Measurements from ENCODE around the gene C16orf46. TPM values are rescaled to one million over a fixed set of nuclear protein-coding genes. Genes with fewer than 3 reads are reported as not detected.

The C16orf46 gene
- total and polyA plus RNA-seq, 2 donors (not counting 3 experiments of a cell fraction or from before 2014, with no cell fraction given) = 0.26 TPM; not detected in 1

GRCh38 chr16:81036751-81037350 is 40.2 kb downstream of the C16orf46 start:
- no peaks in the 10 kb centered on the region for H3K27me3 ChIP-seq (ENCODE audit: control insufficient read depth in 2 of 2, insufficient read depth in 2 of 2, low read length in 2 of 2)

More at GRCh38 chr16:81036751-81037350, 40.2 kb downstream of the C16orf46 start:
- peak overlapping the region; percentile 61 to 69 (median 69) for H3K4me3 ChIP-seq (replicated peaks in 1 of 3; ENCODE audit: insufficient read depth in 1 of 3, low read depth in 1 of 3, low read length in 3 of 3)
- intact Hi-C loops (cut with micrococcal nuclease) (loop anchor here (1.0 to 5.0 kb wide), 2 partner anchors 59 to 160 kb away; partner anchors contain the start of gene GCSH), dilution Hi-C loops (cut with MboI; ENCODE audit: extremely low pct_ligation_motif_present, low sequenced_read_pairs) (no loop called here)
- H4K20me1 ChIP-seq (replicated peaks; ENCODE audit: control insufficient read depth, extremely low read depth, insufficient read depth, low read length) = no peaks in the 10 kb centered on the region
- peaks cover 0 to 9% of the 10 kb centered on the region in 2 experiments for H3K36me3 ChIP-seq (ENCODE audit: control insufficient read depth in 2 of 2, extremely low read depth in 1 of 2, insufficient read depth in 2 of 2, low read length in 2 of 2)
- FAIRE-seq = peak; percentile 77
- CTCF ChIA-PET = interaction anchor here (0.8 to 5.3 kb wide), 18 partner anchors 9 to 704 kb away, joined by 3 to 36 read pairs (median 6); partner anchors contain the start of gene C16orf46
- peaks cover 11% of the 10 kb centered on the region for H3K4me1 ChIP-seq (ENCODE audit: control insufficient read depth, extremely low read depth, insufficient read depth, low read length)
- H3K9me1 ChIP-seq (replicated peaks; ENCODE audit: control insufficient read depth, extremely low read depth, insufficient read depth, low read length) = no peaks in the 10 kb centered on the region
- TF ChIP-seq FOS (IDR thresholded peaks at IDR 0.05; ENCODE audit: borderline replicate concordance, insufficient read depth, low read length) (no peak), POLR2AphosphoS5 (IDR thresholded peaks at IDR 0.05; ENCODE audit: insufficient read depth, low read depth, low read length) (no peak), CTCF (IDR thresholded peaks at IDR 0.05; ENCODE audit: extremely low read depth in 1 of 2, insufficient read depth in 1 of 2, low read depth in 1 of 2, low read length in 2 of 2) (no peak), EZH2 (IDR thresholded peaks at IDR 0.05; ENCODE audit: borderline replicate concordance, low read depth, low read length, severe bottlenecking) (no peak), JUN (IDR thresholded peaks at IDR 0.05; ENCODE audit: borderline replicate concordance, insufficient read depth, insufficient read length, low read depth) (no peak), GATA2 (IDR thresholded peaks at IDR 0.05; ENCODE audit: insufficient read depth, insufficient read length, low read depth, low read length) (no peak), MAX (IDR thresholded peaks at IDR 0.05; ENCODE audit: insufficient read depth, insufficient read length) (no peak), MYC (IDR thresholded peaks at IDR 0.05; ENCODE audit: low read depth, low read length) (no peak), POLR2A (IDR thresholded peaks at IDR 0.05; ENCODE audit: low read depth, low read length) (no peak)
- no peak overlapping the region for H2AFZ ChIP-seq (ENCODE audit: low read depth, low read length)
- H3K4me2 ChIP-seq (ENCODE audit: insufficient read depth, low read length) = peak overlapping the region; percentile 81
- peak; percentile 23 for DNase-seq (ENCODE audit: low read depth, low spot score)
- peak overlapping the region; percentile 84 for H3K9ac ChIP-seq (replicated peaks; ENCODE audit: extremely low read depth, insufficient read depth, low read length)
- H3K9me3 ChIP-seq (replicated peaks; ENCODE audit: control insufficient read depth, insufficient read depth, low read length) = no peaks in the 10 kb centered on the region
- POLR2A ChIA-PET = no interaction called here
- H3K27ac ChIP-seq (ENCODE audit: insufficient read depth, low read depth, low read length) = peak overlapping the region; percentile 61
- BruUV-seq (replicated peaks) = TSS peak; percentile 33
- peaks cover 31% of the 10 kb centered on the region for H3K79me2 ChIP-seq (ENCODE audit: control insufficient read depth, insufficient read depth, low read length)

All from endothelial cell of umbilical vein (primary cell).